ENCODE results near the gene AMBRA1.
"Not testable (repeated sequence)": the region's sequence is repeated elsewhere in the genome, so short reads cannot be mapped to it uniquely, and the experiment has no call there.

AMBRA1 gene

GRCh38 chr11:46616551-46617133, 22.8 kb upstream of the AMBRA1 start:
- DNase-seq (ENCODE audit: low read depth): no peak

GRCh38 chr11:46615756-46616155, 21.9 kb upstream of the AMBRA1 start:
- DNase-seq (ENCODE audit: low read depth): no peak

- no peak for DNase-seq (ENCODE audit: low read depth)
Measured at GRCh38 chr11:46612326-46612725, 18.5 kb upstream of the AMBRA1 start.

- DNase-seq (ENCODE audit: low read depth): no peak
Measured at GRCh38 chr11:46611526-46612304, 17.9 kb upstream of the AMBRA1 start.

GRCh38 chr11:46609386-46609785, 15.6 kb upstream of the AMBRA1 start:
- no peak for DNase-seq (ENCODE audit: low read depth)

GRCh38 chr11:46607516-46607915, 13.7 kb upstream of the AMBRA1 start:
- DNase-seq (ENCODE audit: low read depth): no peak

- DNase-seq (ENCODE audit: low read depth): no peak
Measured at GRCh38 chr11:46604796-46605195, 11.0 kb upstream of the AMBRA1 start.

- DNase-seq (ENCODE audit: low read depth): no peak
Measured at GRCh38 chr11:46603704-46604308, 10.0 kb upstream of the AMBRA1 start.

GRCh38 chr11:46601129-46601528, 7.3 kb upstream of the AMBRA1 start:
- DNase-seq (ENCODE audit: low read depth): no peak

- DNase-seq (ENCODE audit: low read depth): no peak
Measured at GRCh38 chr11:46600194-46600960, 6.6 kb upstream of the AMBRA1 start.

GRCh38 chr11:46599340-46600193, 5.7 kb upstream of the AMBRA1 start:
- no peak for DNase-seq (ENCODE audit: low read depth)

- DNase-seq (ENCODE audit: low read depth): no peak
Measured at GRCh38 chr11:46597609-46598219, 3.9 kb upstream of the AMBRA1 start.

- DNase-seq (ENCODE audit: low read depth): no peak
Measured at GRCh38 chr11:46597155-46597554, 3.3 kb upstream of the AMBRA1 start.

GRCh38 chr11:46594785-46595184, 962 bp upstream of the AMBRA1 start:
- no peak for DNase-seq (ENCODE audit: low read depth)

GRCh38 chr11:46594374-46594700, 514 bp upstream of the AMBRA1 start:
- DNase-seq (ENCODE audit: low read depth): no peak

GRCh38 chr11:46590740-46591605, 2.9 kb downstream of the AMBRA1 start:
- no peak for DNase-seq (ENCODE audit: low read depth)

- no peak for DNase-seq (ENCODE audit: low read depth)
Measured at GRCh38 chr11:46588915-46589314, 4.9 kb downstream of the AMBRA1 start.

- DNase-seq (ENCODE audit: low read depth): no peak
Measured at GRCh38 chr11:46588131-46588530, 5.7 kb downstream of the AMBRA1 start.

- DNase-seq (ENCODE audit: low read depth): not testable (repeated sequence)
Measured at GRCh38 chr11:46583513-46583912, 10.3 kb downstream of the AMBRA1 start.

GRCh38 chr11:46582588-46582987, 11.2 kb downstream of the AMBRA1 start:
- no peak for DNase-seq (ENCODE audit: low read depth)

Data from stimulated activated CD4-positive, alpha-beta T cell treated with anti-CD3 and anti-CD28 coated beads, Interleukin-2, amount 100 ng/mL, for 4 hours (primary cell).